ENCODE data around the gene OR2W3.

DNA sequence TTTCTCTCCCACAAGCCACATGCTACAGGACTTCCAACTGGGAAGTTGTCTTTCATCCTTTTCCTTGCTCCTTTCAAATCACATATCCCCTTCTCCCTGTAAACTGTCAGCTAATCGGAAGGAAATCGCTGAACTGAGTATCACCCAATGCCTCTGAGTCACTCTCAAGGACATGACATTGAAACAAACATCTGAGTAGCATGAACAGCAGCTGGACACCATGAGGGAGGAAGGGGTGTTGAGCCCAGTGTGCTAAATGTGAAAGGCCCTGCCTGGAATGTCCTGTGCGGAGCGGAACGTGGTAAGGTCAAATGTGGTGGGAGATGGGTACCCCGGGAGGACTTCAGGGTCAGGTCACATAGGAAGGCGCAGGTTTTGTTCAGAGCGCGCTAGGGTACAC lies 29.5 kb downstream of the OR2W3 start, which contains the start of gene OR2AJ1:
- TF ChIP-seq, protein P1, sequence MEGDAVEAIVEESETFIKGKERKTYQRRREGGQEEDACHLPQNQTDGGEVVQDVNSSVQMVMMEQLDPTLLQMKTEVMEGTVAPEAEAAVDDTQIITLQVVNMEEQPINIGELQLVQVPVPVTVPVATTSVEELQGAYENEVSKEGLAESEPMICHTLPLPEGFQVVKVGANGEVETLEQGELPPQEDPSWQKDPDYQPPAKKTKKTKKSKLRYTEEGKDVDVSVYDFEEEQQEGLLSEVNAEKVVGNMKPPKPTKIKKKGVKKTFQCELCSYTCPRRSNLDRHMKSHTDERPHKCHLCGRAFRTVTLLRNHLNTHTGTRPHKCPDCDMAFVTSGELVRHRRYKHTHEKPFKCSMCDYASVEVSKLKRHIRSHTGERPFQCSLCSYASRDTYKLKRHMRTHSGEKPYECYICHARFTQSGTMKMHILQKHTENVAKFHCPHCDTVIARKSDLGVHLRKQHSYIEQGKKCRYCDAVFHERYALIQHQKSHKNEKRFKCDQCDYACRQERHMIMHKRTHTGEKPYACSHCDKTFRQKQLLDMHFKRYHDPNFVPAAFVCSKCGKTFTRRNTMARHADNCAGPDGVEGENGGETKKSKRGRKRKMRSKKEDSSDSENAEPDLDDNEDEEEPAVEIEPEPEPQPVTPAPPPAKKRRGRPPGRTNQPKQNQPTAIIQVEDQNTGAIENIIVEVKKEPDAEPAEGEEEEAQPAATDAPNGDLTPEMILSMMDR (IDR thresholded peaks at IDR 0.05; ENCODE audit: poor library complexity, severe bottlenecking), result no peak
- TF ChIP-seq POLR2AphosphoS5 (IDR thresholded peaks at IDR 0.05) (no peak), RAD21 (conservative IDR thresholded peaks at IDR 0.05) (no peak), EZH2 (IDR thresholded peaks at IDR 0.05; ENCODE audit: borderline replicate concordance, insufficient read depth, low read length, poor library complexity, severe bottlenecking) (no peak), MXI1 (conservative IDR thresholded peaks at IDR 0.05; ENCODE audit: poor library complexity, severe bottlenecking) (no peak), EP300 (conservative IDR thresholded peaks at IDR 0.05; ENCODE audit: poor library complexity, severe bottlenecking) (no peak), TAF1 (IDR thresholded peaks at IDR 0.05; ENCODE audit: low read depth) (no peak)
- TF ChIP-seq, protein P2, sequence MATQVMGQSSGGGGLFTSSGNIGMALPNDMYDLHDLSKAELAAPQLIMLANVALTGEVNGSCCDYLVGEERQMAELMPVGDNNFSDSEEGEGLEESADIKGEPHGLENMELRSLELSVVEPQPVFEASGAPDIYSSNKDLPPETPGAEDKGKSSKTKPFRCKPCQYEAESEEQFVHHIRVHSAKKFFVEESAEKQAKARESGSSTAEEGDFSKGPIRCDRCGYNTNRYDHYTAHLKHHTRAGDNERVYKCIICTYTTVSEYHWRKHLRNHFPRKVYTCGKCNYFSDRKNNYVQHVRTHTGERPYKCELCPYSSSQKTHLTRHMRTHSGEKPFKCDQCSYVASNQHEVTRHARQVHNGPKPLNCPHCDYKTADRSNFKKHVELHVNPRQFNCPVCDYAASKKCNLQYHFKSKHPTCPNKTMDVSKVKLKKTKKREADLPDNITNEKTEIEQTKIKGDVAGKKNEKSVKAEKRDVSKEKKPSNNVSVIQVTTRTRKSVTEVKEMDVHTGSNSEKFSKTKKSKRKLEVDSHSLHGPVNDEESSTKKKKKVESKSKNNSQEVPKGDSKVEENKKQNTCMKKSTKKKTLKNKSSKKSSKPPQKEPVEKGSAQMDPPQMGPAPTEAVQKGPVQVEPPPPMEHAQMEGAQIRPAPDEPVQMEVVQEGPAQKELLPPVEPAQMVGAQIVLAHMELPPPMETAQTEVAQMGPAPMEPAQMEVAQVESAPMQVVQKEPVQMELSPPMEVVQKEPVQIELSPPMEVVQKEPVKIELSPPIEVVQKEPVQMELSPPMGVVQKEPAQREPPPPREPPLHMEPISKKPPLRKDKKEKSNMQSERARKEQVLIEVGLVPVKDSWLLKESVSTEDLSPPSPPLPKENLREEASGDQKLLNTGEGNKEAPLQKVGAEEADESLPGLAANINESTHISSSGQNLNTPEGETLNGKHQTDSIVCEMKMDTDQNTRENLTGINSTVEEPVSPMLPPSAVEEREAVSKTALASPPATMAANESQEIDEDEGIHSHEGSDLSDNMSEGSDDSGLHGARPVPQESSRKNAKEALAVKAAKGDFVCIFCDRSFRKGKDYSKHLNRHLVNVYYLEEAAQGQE (IDR thresholded peaks at IDR 0.05; ENCODE audit: borderline replicate concordance), result no peak
